Measurements from ENCODE around the gene C12orf56. TPM values are rescaled to one million over a fixed set of nuclear protein-coding genes. Genes with fewer than 3 reads are reported as not detected.
A peak's percentile ranks its signal among the peaks of the same experiment; 100 is the strongest.
"Not testable (repeated sequence)": the region's sequence is repeated elsewhere in the genome, so short reads cannot be mapped to it uniquely, and the experiment has no call there.

C12orf56 gene
- total RNA-seq, 1 donor from 2014 or later, result not detected

- no peak for DNase-seq (ENCODE audit: low spot score)
Observed at GRCh38 chr12:64240781-64241180, 149.8 kb downstream of the C12orf56 start.

GRCh38 chr12:64237382-64237781, 153.2 kb downstream of the C12orf56 start:
- no peak for DNase-seq (ENCODE audit: low spot score)

DNA sequence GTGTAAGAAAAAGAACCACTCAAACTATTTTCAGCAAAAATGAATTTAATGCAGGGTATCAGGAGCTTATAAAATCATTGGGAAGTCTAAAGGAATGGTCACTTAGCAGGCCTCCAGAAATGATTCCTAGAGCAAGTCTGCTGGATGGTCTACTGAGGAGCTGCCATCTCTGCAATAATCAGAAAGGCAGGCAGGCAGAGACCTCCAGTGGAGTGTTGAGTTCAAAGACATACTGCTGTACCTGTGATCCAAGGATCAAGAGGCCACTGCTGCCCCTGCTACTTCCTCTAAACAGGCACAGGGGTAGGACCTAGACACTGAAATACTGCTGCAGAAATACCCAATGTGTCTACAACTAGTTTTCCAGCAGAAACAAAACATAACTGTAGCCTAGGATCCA, 154.0 kb downstream of the C12orf56 start:
- DNase-seq (ENCODE audit: low spot score), result no peak

- DNase-seq (ENCODE audit: low spot score), result no peak
Observed at GRCh38 chr12:64232196-64232595, 158.4 kb downstream of the C12orf56 start.

GRCh38 chr12:64229796-64230195, 160.8 kb downstream of the C12orf56 start:
- no peak for DNase-seq (ENCODE audit: low spot score)

DNA sequence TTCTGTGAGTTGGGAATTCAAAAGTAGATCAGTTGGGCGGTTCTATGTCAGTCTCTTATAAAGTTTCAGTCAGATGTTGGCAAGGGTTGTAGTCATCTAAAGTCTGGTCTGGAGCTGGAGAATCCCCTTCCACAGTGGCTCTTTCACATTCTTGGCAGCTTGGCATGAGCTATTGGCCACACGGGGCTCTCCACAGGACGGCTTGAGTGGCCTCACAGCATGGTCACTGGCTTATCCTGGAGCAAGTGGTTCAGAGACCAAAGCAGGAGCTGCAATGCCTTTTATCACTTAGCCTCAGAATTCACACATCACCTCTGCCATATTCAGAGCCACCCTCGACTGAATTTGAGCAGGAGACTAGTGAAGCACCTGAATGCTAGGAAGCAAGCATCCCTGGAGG, 161.3 kb downstream of the C12orf56 start:
- DNase-seq (ENCODE audit: low spot score), result no peak

GRCh38 chr12:64225626-64226025, 164.9 kb downstream of the C12orf56 start:
- no peak for DNase-seq (ENCODE audit: low spot score)

- DNase-seq (ENCODE audit: low spot score), result peak; percentile 96
Observed at GRCh38 chr12:64222009-64222765, 168.4 kb downstream of the C12orf56 start, which contains the start of gene KICS2. KICS2 (minus strand) TSS chr12:64222296; CDS start chr12:64222237, 59 bp downstream.

DNA sequence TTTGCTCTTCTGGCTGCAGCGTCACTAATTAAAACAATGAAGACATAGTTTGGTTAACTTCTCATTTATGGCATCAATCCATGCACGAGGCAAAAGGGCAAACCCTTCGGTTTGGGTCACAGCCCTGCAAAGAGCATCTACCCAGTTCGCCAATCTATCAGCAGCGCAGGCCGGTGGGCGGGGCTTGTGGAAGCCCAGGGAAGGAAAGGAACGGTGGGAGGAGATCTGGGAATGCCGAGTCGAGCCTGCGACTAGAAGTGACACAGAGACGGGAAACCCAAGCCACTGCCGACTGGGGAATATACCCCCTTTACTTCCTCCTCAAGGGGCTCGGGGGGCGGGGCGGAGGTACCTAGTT, 168.9 kb downstream of the C12orf56 start:
- peak; percentile 94 for DNase-seq (ENCODE audit: low spot score)

- DNase-seq (ENCODE audit: low spot score), result no peak
Observed at GRCh38 chr12:64220046-64220445, 170.5 kb downstream of the C12orf56 start.

GRCh38 chr12:64219145-64219544, 171.4 kb downstream of the C12orf56 start:
- no peak for DNase-seq (ENCODE audit: low spot score)

DNA sequence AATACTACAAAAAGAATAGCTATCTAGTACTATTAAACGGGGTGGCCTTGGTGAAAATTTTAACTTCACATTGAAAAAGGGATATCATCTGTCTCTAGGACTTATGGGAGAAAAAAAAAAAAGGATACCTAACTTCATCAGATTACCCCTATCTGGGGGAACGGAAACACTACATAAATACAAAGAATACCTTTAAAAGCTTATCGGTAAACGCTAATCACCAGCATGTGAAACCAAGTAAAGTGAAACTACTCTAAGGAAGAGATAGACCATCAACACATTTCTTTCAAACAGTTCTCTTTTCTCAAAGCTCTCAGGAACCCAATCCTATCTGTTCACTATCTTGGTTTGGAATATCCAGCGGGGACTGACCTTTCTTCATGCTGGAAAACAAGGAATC, 172.0 kb downstream of the C12orf56 start:
- no peak for DNase-seq (ENCODE audit: low spot score)

- not testable (repeated sequence) for DNase-seq (ENCODE audit: low spot score)
Observed at GRCh38 chr12:64217643-64218042, 172.9 kb downstream of the C12orf56 start.

DNA sequence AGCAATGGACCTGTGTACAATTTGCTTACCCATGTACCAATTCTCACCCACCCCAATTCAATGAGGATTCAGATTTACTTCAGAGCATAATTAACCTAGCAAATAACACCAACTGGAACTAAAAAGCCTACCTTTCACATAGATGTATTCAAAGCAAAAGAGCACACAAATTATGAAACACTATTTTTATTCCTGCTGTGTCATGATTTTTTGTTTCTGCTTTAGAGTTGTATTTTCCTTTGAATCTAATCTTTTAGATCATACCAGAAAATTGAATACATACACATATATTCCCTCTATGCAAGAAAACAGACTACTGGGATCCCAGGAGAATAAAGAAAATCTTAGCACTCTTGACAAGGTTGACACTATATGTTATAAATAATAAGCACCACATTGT, 174.3 kb downstream of the C12orf56 start:
- DNase-seq (ENCODE audit: low spot score), result no peak

Other genes starting within 250 kb of the C12orf56 start
- 6.8 TPM for gene KICS2, start 168.5 kb downstream of the C12orf56 start, total RNA-seq
- gene XPOT, start 13.6 kb upstream of the C12orf56 start, total RNA-seq, result 96.1 TPM
- gene TBK1, start 61.4 kb upstream of the C12orf56 start, total RNA-seq, result 23.4 TPM
- 90.6 TPM for gene RASSF3, start 219.7 kb upstream of the C12orf56 start, total RNA-seq